Thyroid gland (tissue), 4 donors: ENCODE results near the gene TRMO.

Experiments used
- CTCF ChIP-seq, 6 experiments: fragments of 200-600 bp in 3 of 6; fragments of 450-650 bp in 3 of 6; sonication (generic) in 3 of 6; IDR thresholded peaks; one replicate each; pipeline ENCODE4 v1.5.1; 2016 to 2019; ENCODE audit warnings: antibody characterized with exemption in 6 of 6, mild to moderate bottlenecking in 2 of 6, inconsistent platforms in 1 of 6, moderate library complexity in 1 of 6
- POLR2A ChIP-seq, 2 donors: fragments of 450-650 bp; IDR thresholded peaks; one replicate each; pipeline ENCODE4 v1.6.1; 2017; ENCODE audit warnings: antibody characterized with exemption in 2 of 2, mild to moderate bottlenecking in 2 of 2, moderate library complexity in 1 of 2

DNA sequence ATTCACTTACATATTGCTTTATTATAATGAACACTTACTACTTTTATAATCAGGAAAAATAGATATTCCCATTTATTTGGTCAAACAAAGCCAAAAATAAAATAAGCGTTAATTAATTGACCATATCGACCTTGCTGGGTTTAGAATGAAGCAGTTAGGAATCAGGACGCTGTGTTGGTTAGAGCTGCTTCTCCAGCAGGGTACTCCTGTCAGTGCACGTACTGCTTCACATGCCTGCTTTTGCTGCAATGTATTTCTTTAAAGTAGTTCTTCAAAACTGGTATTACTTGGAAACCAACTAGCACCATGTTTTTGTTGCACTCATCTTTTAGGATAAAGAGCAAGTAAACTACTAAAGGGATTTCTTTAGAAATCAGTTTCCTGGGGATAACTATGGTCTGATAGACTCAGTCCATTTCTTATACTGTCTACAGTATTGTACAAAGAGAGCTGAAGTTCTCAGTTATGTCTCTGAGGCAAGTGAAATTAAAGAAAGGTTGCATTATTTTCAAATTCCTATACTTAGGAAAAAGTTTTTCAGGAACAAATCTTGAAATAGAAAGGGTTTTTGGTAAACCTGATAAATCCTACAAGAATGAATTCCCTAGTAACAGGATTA, 6.8 kb upstream of the TRMO start:
- TF ChIP-seq CTCF (IDR thresholded peaks at IDR 0.05) (no peak), POLR2A (IDR thresholded peaks at IDR 0.05) (no peak)
